ENCODE measurements around the gene DNAJA4.

The DNAJA4 gene

DNA sequence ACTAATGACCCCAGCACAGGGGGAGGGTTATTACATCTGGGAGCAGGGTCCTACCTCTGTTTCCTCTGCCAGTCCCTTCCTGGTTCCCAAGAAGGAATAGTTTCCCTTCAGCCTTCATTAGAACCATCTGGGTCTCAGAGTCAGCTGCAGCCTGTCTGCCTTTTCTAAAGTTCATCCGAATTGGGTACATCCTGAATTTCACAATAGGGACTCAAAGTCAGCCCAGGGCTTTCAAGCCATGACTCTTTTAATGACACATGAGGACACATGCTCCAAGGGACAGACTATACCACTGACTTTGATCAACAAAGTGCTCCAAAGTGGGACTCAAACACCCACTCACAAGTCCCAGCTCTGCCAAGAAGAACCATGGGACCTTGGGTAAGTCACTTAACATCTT, 63.1 kb downstream of the DNAJA4 start:
- no peak for DNase-seq (ENCODE audit: low read depth, low spot score)
- H3K4me3 ChIP-seq (ENCODE audit: low read length), result no peak overlapping the region

DNA sequence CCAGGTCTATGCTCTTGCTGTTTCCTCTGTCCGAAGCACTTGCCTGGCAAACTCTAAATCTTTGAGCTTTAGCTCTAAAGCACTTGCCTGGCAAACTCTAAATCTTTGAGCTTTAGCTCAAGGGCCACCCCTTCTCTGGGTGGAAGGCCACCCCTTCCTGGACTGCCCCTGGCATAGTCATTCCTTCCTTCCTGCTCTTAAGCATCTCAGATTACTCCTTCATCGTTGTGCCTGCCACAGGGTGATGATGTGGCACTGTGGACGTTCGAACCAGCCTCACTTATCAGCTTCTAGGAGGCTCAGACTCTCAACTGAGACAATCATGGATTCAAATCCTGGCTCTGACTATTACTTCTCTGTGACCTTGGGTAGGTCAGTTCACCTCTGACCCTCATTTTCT, 65.3 kb downstream of the DNAJA4 start:
- DNase-seq (ENCODE audit: low read depth, low spot score), result no peak

More for the DNA sequence above, 65.3 kb downstream of the DNAJA4 start:
- no peak overlapping the region for H3K4me3 ChIP-seq (ENCODE audit: low read length)

Measured in Jurkat, Clone E6-1 (cell line).